ENCODE measurements around the gene IKBKE.

DNA sequence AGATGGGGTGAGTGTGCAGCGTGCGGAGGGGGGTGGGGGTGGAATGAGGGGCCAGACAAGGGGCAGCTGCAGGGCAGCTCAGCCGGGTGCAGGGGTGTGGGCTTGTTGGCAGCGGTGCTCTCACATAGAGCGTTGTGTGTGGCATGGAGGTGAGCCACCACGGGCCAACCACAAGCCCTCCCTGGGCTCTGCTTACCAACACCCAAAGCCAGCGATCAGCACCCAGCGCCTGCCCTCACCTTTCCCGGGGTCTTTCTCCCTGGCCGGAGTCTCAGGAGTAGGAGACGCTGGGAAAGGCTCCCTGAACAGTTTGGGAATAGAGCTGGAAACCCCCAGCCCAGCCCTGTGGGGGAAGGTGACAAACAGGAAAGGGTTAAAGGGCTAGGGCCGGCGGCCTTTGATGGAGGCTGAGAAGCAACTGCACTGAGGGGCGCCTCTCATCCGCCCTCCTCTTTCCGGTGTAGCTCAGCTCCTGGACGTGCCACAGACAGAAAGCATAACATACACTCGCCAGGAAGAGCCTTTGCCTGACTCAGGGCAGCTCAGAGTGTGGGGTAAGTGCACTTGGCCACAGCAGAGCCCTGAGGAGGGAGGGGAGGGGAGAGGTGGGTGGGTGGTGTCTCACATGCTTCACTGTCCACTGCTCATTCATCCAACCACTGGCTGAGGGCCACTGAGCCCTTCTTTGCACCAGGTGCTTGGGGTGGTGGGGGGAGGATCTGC is 577 bp downstream of the IKBKE start:
- TF ChIP-seq EZH2 (IDR thresholded peaks at IDR 0.05; ENCODE audit: insufficient read depth, poor library complexity, severe bottlenecking), result no peak
- TF ChIP-seq EZH2phosphoT487 (IDR thresholded peaks at IDR 0.05; ENCODE audit: insufficient read depth, low read depth), result no peak
